Measurements from ENCODE around the gene ALG14.

Gene ALG14

GRCh38 chr1:95108792-95109191 lies 36.0 kb upstream of the ALG14 start:
- TF ChIP-seq POLR2A (IDR thresholded peaks at IDR 0.05; ENCODE audit: extremely low read depth, insufficient read length) (no peak), CTCF (IDR thresholded peaks at IDR 0.05; ENCODE audit: low read depth, low read length) (no peak), MAX (IDR thresholded peaks at IDR 0.05; ENCODE audit: low read depth, low read length) (no peak), MYC (IDR thresholded peaks at IDR 0.05; ENCODE audit: low read depth, low read length) (no peak)
- H3K4me3 ChIP-seq (ENCODE audit: low read depth, low read length) = no peak overlapping the region

GRCh38 chr1:95098196-95098595 lies 25.4 kb upstream of the ALG14 start:
- H3K4me3 ChIP-seq (ENCODE audit: low read depth, low read length) = no peak overlapping the region
- DNase-seq (ENCODE audit: low read depth) = no peak
- TF ChIP-seq POLR2A (IDR thresholded peaks at IDR 0.05; ENCODE audit: extremely low read depth, insufficient read length) = no peak
- TF ChIP-seq CTCF (IDR thresholded peaks at IDR 0.05; ENCODE audit: low read depth, low read length) = no peak
- TF ChIP-seq MYC (IDR thresholded peaks at IDR 0.05; ENCODE audit: low read depth, low read length) = no peak
- no peak for TF ChIP-seq MAX (IDR thresholded peaks at IDR 0.05; ENCODE audit: low read depth, low read length)

More at GRCh38 chr1:95108792-95109191, 36.0 kb upstream of the ALG14 start:
- no peak for DNase-seq (ENCODE audit: low read depth)

GRCh38 chr1:95097426-95097825 lies 24.7 kb upstream of the ALG14 start:
- no peak overlapping the region for H3K4me3 ChIP-seq (ENCODE audit: low read depth, low read length)
- DNase-seq (ENCODE audit: low read depth) = no peak
- no peak for TF ChIP-seq MAX (IDR thresholded peaks at IDR 0.05; ENCODE audit: low read depth, low read length)
- TF ChIP-seq MYC (IDR thresholded peaks at IDR 0.05; ENCODE audit: low read depth, low read length) = no peak
- no peak for TF ChIP-seq CTCF (IDR thresholded peaks at IDR 0.05; ENCODE audit: low read depth, low read length)
- TF ChIP-seq POLR2A (IDR thresholded peaks at IDR 0.05; ENCODE audit: extremely low read depth, insufficient read length) = no peak

GRCh38 chr1:95096218-95096841 lies 23.6 kb upstream of the ALG14 start:
- no peak for DNase-seq (ENCODE audit: low read depth)
- H3K4me3 ChIP-seq (ENCODE audit: low read depth, low read length) = no peak overlapping the region
- no peak for TF ChIP-seq POLR2A (IDR thresholded peaks at IDR 0.05; ENCODE audit: extremely low read depth, insufficient read length)
- no peak for TF ChIP-seq MAX (IDR thresholded peaks at IDR 0.05; ENCODE audit: low read depth, low read length)
- TF ChIP-seq CTCF (IDR thresholded peaks at IDR 0.05; ENCODE audit: low read depth, low read length) = no peak
- TF ChIP-seq MYC (IDR thresholded peaks at IDR 0.05; ENCODE audit: low read depth, low read length) = no peak

- DNase-seq (ENCODE audit: low read depth) = no peak
- H3K4me3 ChIP-seq (ENCODE audit: low read depth, low read length) = no peak overlapping the region
- TF ChIP-seq CTCF (IDR thresholded peaks at IDR 0.05; ENCODE audit: low read depth, low read length) (no peak), MAX (IDR thresholded peaks at IDR 0.05; ENCODE audit: low read depth, low read length) (no peak), POLR2A (IDR thresholded peaks at IDR 0.05; ENCODE audit: extremely low read depth, insufficient read length) (no peak), MYC (IDR thresholded peaks at IDR 0.05; ENCODE audit: low read depth, low read length) (no peak)
Measured at GRCh38 chr1:95095833-95096217, 23.1 kb upstream of the ALG14 start.

Measured in NB4 (cell line).